Measurements from ENCODE around the gene SCAMP4.
"Not testable (repeated sequence)": the region's sequence is repeated elsewhere in the genome, so short reads cannot be mapped to it uniquely, and the experiment has no call there.

SCAMP4 gene

GRCh38 chr19:1866693-1867348 lies 38.4 kb upstream of the SCAMP4 start:
- TF ChIP-seq Cebpa-rat (IDR thresholded peaks at IDR 0.05), result no peak
- Histone ChIP-seq H3K4me3 (no peak overlapping the region), H3K27ac (no peak overlapping the region), H3K9ac (no peak overlapping the region), H3K4me2 (no peak overlapping the region), H3K36me3 (peaks cover 18% of the 10 kb centered on the region), H3K27me3 (no peaks in the 10 kb centered on the region), H3K9me3 (no peaks in the 10 kb centered on the region), H3K4me1 (peaks cover 39% of the 10 kb centered on the region), H4K20me1 (peaks cover 18% of the 10 kb centered on the region)

GRCh38 chr19:1867349-1867724 lies 37.9 kb upstream of the SCAMP4 start:
- Histone ChIP-seq H3K36me3 (peaks cover 22% of the 10 kb centered on the region), H3K27ac (no peak overlapping the region), H3K4me3 (no peak overlapping the region), H4K20me1 (peaks cover 18% of the 10 kb centered on the region), H3K4me1 (peaks cover 43% of the 10 kb centered on the region), H3K9ac (no peak overlapping the region), H3K27me3 (no peaks in the 10 kb centered on the region), H3K4me2 (no peak overlapping the region), H3K9me3 (no peaks in the 10 kb centered on the region)
- no peak for TF ChIP-seq Cebpa-rat (IDR thresholded peaks at IDR 0.05)

- Histone ChIP-seq H3K27me3 (no peaks in the 10 kb centered on the region), H3K4me1 (peaks cover 60% of the 10 kb centered on the region), H3K27ac (no peak overlapping the region), H4K20me1 (peaks cover 32% of the 10 kb centered on the region), H3K9me3 (no peaks in the 10 kb centered on the region), H3K4me3 (no peak overlapping the region), H3K9ac (no peak overlapping the region), H3K4me2 (no peak overlapping the region; the same call in 1 of the 2 replicates), H3K36me3 (peaks cover 38% of the 10 kb centered on the region)
- no peak for TF ChIP-seq Cebpa-rat (IDR thresholded peaks at IDR 0.05)
Observed at GRCh38 chr19:1868971-1869370, 36.2 kb upstream of the SCAMP4 start.

- Histone ChIP-seq H3K9ac (no peak overlapping the region), H3K27ac (0 out of 2 replicates have a peak overlapping the region, but pooled peaks have one; percentile 9), H3K4me2 (no peak overlapping the region), H3K9me3 (no peaks in the 10 kb centered on the region), H3K27me3 (no peaks in the 10 kb centered on the region), H3K36me3 (peaks cover 38% of the 10 kb centered on the region), H3K4me1 (peaks cover 55% of the 10 kb centered on the region), H4K20me1 (peaks cover 52% of the 10 kb centered on the region), H3K4me3 (no peak overlapping the region)
- TF ChIP-seq Cebpa-rat (IDR thresholded peaks at IDR 0.05), result no peak
Observed at GRCh38 chr19:1871140-1871597, 34.0 kb upstream of the SCAMP4 start.

GRCh38 chr19:1871630-1872029 lies 33.6 kb upstream of the SCAMP4 start:
- peaks cover 59% of the 10 kb centered on the region for H3K4me1 ChIP-seq
- no peak overlapping the region for H3K4me2 ChIP-seq
- no peak overlapping the region for H3K4me3 ChIP-seq
- H3K9me3 ChIP-seq, result no peaks in the 10 kb centered on the region
- H4K20me1 ChIP-seq, result peaks cover 52% of the 10 kb centered on the region
- H3K36me3 ChIP-seq, result peaks cover 38% of the 10 kb centered on the region
- H3K27me3 ChIP-seq, result no peaks in the 10 kb centered on the region
- no peak for TF ChIP-seq Cebpa-rat (IDR thresholded peaks at IDR 0.05)
- no peak overlapping the region for H3K27ac ChIP-seq
- no peak overlapping the region for H3K9ac ChIP-seq

- peaks cover 38% of the 10 kb centered on the region for H3K36me3 ChIP-seq
- peaks cover 52% of the 10 kb centered on the region for H4K20me1 ChIP-seq
- no peaks in the 10 kb centered on the region for H3K9me3 ChIP-seq
- peaks cover 62% of the 10 kb centered on the region for H3K4me1 ChIP-seq
- H3K9ac ChIP-seq, result peak overlapping the region; percentile 98; the same call in 1 of the 2 replicates
- no peak overlapping the region for H3K4me3 ChIP-seq
- H3K4me2 ChIP-seq, result peak overlapping the region; percentile 100
- TF ChIP-seq Cebpa-rat (IDR thresholded peaks at IDR 0.05), result no peak
- peak overlapping the region; percentile 45; the same call in 1 of the 2 replicates for H3K27ac ChIP-seq
- no peaks in the 10 kb centered on the region for H3K27me3 ChIP-seq
Observed at GRCh38 chr19:1872807-1873523, 32.2 kb upstream of the SCAMP4 start.

GRCh38 chr19:1873524-1874473 lies 31.4 kb upstream of the SCAMP4 start:
- peak overlapping the region; percentile 99 for H3K4me3 ChIP-seq
- TF ChIP-seq Cebpa-rat (IDR thresholded peaks at IDR 0.05), result no peak

GRCh38 chr19:1874554-1875185 lies 30.5 kb upstream of the SCAMP4 start:
- Histone ChIP-seq H3K9me3 (no peaks in the 10 kb centered on the region), H3K4me1 (peaks cover 51% of the 10 kb centered on the region), H3K9ac (peak overlapping the region; percentile 98), H4K20me1 (peaks cover 52% of the 10 kb centered on the region), H3K36me3 (peaks cover 38% of the 10 kb centered on the region), H3K27ac (peak overlapping the region; percentile 98; the same call in 1 of the 2 replicates), H3K4me3 (peak overlapping the region; percentile 99), H3K4me2 (peak overlapping the region; percentile 100), H3K27me3 (no peaks in the 10 kb centered on the region)
- no peak for TF ChIP-seq Cebpa-rat (IDR thresholded peaks at IDR 0.05)

More at GRCh38 chr19:1873524-1874473, 31.4 kb upstream of the SCAMP4 start:
- Histone ChIP-seq H3K4me1 (peaks cover 59% of the 10 kb centered on the region), H3K9me3 (no peaks in the 10 kb centered on the region), H3K9ac (peak overlapping the region; percentile 98), H3K27me3 (no peaks in the 10 kb centered on the region), H3K27ac (peak overlapping the region; percentile 45; the same call in 1 of the 2 replicates), H4K20me1 (peaks cover 52% of the 10 kb centered on the region), H3K4me2 (peak overlapping the region; percentile 100), H3K36me3 (peaks cover 38% of the 10 kb centered on the region)

GRCh38 chr19:1875265-1875645 lies 29.9 kb upstream of the SCAMP4 start:
- Histone ChIP-seq H3K27ac (peak overlapping the region; percentile 98), H3K9ac (peak overlapping the region; percentile 98), H3K4me3 (peak overlapping the region; percentile 99), H3K4me2 (peak overlapping the region; percentile 100), H4K20me1 (peaks cover 55% of the 10 kb centered on the region), H3K4me1 (peaks cover 48% of the 10 kb centered on the region), H3K36me3 (peaks cover 38% of the 10 kb centered on the region)
- H3K27me3 ChIP-seq, H3K9me3 ChIP-seq: not testable (repeated sequence)
